ENCODE measurements around the gene FAM221B.

The FAM221B gene

DNA sequence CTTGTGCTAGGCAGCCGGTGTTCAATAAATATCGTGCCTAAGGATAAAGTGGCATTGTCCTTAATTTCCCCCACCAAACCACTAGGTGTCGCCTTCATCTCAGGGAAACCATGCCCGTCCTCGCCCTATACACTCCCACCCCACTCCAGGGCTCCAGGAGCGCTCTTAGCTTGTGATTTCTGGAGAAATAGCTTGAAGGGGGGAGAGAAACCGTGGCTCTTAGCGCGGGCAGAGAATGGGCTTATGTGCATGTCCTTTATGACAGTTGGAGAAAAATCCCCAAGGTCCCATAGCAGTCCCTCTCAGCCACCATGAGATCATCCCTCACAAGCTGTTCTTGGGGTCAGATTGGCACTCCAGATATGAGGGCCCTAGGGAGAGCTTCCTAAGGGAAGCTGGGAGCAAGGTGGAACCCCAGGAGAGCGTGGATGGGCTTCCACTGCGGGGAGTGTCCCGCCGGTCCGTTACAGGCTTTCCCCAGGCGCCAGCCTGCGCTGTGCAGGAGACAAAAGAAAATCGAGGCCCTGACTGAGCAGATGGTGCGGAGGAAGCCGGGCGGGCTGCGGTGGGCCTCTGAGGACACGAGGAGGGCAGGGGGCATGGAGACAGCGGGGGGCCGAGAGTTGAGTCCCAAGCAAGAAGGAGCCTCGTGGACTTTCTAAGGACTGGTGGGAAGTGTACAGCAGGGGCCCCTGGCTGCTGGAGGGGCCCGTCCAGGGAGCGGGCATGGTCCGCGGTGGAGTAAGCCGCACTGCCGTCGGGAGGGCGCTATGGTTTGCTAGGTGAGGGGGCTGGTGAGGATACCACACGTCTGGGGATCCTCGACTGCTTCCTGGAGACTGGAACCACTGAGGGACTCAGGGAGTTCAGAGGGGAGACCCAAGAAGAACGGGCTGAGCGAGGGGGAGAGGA, 37.9 kb downstream of the FAM221B start:
- DNase-seq (ENCODE audit: low read depth): peak; percentile 89
- TF ChIP-seq, protein P1, sequence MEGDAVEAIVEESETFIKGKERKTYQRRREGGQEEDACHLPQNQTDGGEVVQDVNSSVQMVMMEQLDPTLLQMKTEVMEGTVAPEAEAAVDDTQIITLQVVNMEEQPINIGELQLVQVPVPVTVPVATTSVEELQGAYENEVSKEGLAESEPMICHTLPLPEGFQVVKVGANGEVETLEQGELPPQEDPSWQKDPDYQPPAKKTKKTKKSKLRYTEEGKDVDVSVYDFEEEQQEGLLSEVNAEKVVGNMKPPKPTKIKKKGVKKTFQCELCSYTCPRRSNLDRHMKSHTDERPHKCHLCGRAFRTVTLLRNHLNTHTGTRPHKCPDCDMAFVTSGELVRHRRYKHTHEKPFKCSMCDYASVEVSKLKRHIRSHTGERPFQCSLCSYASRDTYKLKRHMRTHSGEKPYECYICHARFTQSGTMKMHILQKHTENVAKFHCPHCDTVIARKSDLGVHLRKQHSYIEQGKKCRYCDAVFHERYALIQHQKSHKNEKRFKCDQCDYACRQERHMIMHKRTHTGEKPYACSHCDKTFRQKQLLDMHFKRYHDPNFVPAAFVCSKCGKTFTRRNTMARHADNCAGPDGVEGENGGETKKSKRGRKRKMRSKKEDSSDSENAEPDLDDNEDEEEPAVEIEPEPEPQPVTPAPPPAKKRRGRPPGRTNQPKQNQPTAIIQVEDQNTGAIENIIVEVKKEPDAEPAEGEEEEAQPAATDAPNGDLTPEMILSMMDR (conservative IDR thresholded peaks at IDR 0.05; ENCODE audit: control insufficient read depth, insufficient read depth, low read depth, low read length): peak; percentile 91
- peak overlapping the region; percentile 12 for H3K4me3 ChIP-seq (ENCODE audit: control insufficient read depth, low read depth, low read length)

DNA sequence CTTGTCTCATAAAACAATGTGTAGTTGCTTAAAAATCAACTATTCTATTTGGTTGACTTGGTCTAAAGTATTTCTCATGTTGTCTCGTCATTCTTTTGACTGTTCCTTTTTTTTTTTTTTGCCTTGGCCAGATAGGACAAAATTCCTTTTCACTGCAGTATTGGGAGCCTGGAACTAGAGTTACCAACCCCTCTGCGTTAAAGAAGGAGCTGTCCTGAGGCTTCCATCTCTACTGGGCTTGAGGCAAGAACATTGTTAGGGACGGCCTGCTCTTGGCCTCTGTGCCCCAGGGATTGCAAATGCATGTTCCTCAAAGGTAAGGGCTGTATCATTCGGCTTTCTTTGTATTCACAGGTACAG, 38.5 kb downstream of the FAM221B start:
- TF ChIP-seq, protein P1 (conservative IDR thresholded peaks at IDR 0.05; ENCODE audit: control insufficient read depth, insufficient read depth, low read depth, low read length): no peak
- no peak for DNase-seq (ENCODE audit: low read depth)
- H3K4me3 ChIP-seq (ENCODE audit: control insufficient read depth, low read depth, low read length): no peak overlapping the region

DNA sequence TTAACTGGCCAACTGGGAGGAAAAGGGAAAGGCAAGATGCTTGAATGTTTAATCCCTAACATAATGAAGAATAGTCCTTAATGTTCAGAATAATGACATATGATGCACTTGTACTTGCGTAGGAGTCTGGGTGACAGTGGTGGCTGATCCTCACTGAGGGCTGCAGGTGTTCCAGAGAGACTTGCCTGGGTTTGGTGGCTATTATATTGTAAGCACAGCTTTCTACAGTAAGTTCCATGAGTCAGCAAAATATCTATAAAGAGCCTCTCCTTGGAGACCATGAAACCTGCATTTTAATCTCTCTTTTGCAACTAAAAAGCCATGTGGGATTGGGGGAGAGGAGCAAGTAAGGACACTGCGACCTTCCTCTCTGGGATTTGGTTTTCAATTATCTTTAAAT, 39.0 kb downstream of the FAM221B start:
- TF ChIP-seq, protein P1 (conservative IDR thresholded peaks at IDR 0.05; ENCODE audit: control insufficient read depth, insufficient read depth, low read depth, low read length): no peak
- H3K4me3 ChIP-seq (ENCODE audit: control insufficient read depth, low read depth, low read length): no peak overlapping the region
- DNase-seq (ENCODE audit: low read depth): no peak

DNA sequence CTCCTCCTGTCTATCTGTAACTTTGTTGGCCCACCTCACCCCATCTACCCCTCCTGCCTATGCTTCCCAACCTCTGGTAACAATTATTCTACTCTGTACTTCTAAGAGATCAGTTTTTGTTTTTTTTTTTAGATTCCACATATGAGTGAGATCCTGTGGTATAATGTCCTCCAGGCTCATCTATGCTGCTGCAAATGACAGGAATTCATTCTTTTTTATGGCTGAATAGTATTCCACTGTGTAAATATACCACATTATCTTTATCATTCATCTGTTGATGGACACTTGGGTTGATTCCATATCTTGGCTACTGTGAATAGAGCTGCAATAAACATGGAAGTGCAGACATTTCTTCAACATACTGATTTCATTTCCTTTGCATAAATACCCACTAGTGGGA, 45.1 kb downstream of the FAM221B start:
- no peak overlapping the region for H3K4me3 ChIP-seq (ENCODE audit: control insufficient read depth, low read depth, low read length)
- DNase-seq (ENCODE audit: low read depth): no peak
- TF ChIP-seq, protein P1 (conservative IDR thresholded peaks at IDR 0.05; ENCODE audit: control insufficient read depth, insufficient read depth, low read depth, low read length): no peak

DNA sequence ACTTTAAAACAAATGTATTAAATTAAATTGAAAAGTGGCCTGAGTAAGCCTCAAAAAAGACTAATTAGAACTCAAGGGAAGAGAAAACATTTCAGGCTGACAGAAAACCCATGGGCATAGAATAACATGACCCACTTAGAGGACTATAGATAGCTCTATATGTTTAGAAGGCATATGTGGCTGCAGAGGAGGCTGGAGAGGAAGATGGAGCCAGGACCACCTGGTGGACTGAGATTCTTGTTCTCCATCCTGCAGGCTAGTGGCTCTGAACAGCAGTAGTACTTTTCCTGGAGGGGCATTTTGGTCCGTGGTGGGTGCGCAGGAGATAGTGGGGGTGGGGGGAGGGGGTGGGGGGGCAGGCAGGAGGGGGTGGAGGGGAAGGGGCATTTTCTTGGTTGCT, 47.5 kb downstream of the FAM221B start:
- DNase-seq (ENCODE audit: low read depth): no peak
- TF ChIP-seq, protein P1 (conservative IDR thresholded peaks at IDR 0.05; ENCODE audit: control insufficient read depth, insufficient read depth, low read depth, low read length): no peak
- H3K4me3 ChIP-seq (ENCODE audit: control insufficient read depth, low read depth, low read length): no peak overlapping the region

DNA sequence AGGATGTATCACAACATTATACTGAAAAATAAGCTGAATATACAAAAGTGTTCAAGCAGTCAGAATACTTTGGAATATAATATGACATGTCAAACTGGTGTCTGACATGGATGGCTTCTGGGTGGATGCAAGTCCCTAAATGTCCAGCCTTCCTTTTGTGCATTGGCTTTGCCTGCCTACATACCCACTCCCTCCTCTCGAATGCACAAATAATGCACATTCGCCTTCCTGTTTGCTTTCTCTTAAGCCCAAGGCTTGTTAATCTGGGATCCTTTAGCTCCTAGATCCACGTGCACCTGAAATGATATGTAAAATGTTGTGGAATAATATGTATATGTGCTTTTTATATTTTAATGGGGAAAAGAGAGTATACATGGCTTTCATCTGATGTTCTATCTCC, 50.0 kb downstream of the FAM221B start:
- TF ChIP-seq, protein P1 (conservative IDR thresholded peaks at IDR 0.05; ENCODE audit: control insufficient read depth, insufficient read depth, low read depth, low read length): no peak
- no peak for DNase-seq (ENCODE audit: low read depth)
- H3K4me3 ChIP-seq (ENCODE audit: control insufficient read depth, low read depth, low read length): no peak overlapping the region
